ENCODE measurements around the gene GPR107. TPM values are rescaled to one million over a fixed set of nuclear protein-coding genes. Genes with fewer than 3 reads are reported as not detected.

The GPR107 gene
- total RNA-seq, 5 donors from 2014 or later (not counting 1 experiment from before 2014, with no cell fraction given), result 21.3 to 29.1 (median 22.1) TPM

- no peak for DNase-seq
- CTCF ChIA-PET, result interaction anchor here in 1 of 2 donors (0.6 kb wide), 2 partner anchors 35 to 157 kb away, joined by 3 to 4 read pairs; no protein-coding TSS in a partner anchor
These were observed 10.9 kb downstream of the GPR107 start for GRCh38 chr9:130064621-130065020.

GRCh38 chr9:130069048-130069447 is 15.3 kb downstream of the GPR107 start:
- Mint-ChIP-seq H3K36me3 (peaks cover 4% of the 10 kb centered on the region), H3K4me1 (peaks cover 21 to 39% (median 34%) of the 10 kb centered on the region in 3 donors), H3K27ac (peak overlapping the region in 1 of 2 donors; percentile 84), H3K9me3 (no peaks in the 10 kb centered on the region), H3K4me3 (no peak overlapping the region), H3K27me3 (no peaks in the 10 kb centered on the region)
- no peak for ATAC-seq (replicated peaks in 1 of 4)
- CTCF ChIA-PET, result interaction anchor here in 1 of 2 donors (0.6 kb wide), 1 partner anchor 156 kb away, joined by 3 read pairs; no protein-coding TSS in a partner anchor
- peaks cover 6 to 8% of the 10 kb centered on the region in 2 experiments for H3K4me1 ChIP-seq (ENCODE audit: control insufficient read depth in 1 of 2, extremely low read depth in 1 of 2, insufficient read depth in 2 of 2, low read length in 2 of 2)
- no peak for DNase-seq
- no peaks in the 10 kb centered on the region for H3K27me3 ChIP-seq (replicated peaks in 1 of 2; ENCODE audit: control insufficient read depth in 2 of 2, extremely low read depth in 1 of 2, insufficient read depth in 2 of 2, low read length in 1 of 2)
- no peak overlapping the region for H3K4me3 ChIP-seq (ENCODE audit: control insufficient read depth in 1 of 2, extremely low read depth in 1 of 2, low read length in 1 of 2)
- no peaks in the 10 kb centered on the region for H3K9me3 ChIP-seq
- H3K36me3 ChIP-seq (ENCODE audit: control insufficient read depth in 2 of 2, extremely low read depth in 1 of 2, insufficient read depth in 1 of 2, low read length in 1 of 2), result no peaks in the 10 kb centered on the region
- H3K27ac ChIP-seq (ENCODE audit: low read length), result no peak overlapping the region
- WGBS (ENCODE audit: insufficient coverage), result 100% methylated on average over 1 of the region's 1 CpG
- POLR2A ChIA-PET, result interaction anchor here in 1 of 2 donors (0.6 to 0.8 kb wide), 2 partner anchors 28 to 124 kb away, joined by 3 to 7 read pairs; no protein-coding TSS in a partner anchor

More at GRCh38 chr9:130064621-130065020, 10.9 kb downstream of the GPR107 start:
- Mint-ChIP-seq H3K36me3 (peaks cover 9% of the 10 kb centered on the region), H3K27me3 (no peaks in the 10 kb centered on the region), H3K4me1 (peaks cover 25 to 46% (median 39%) of the 10 kb centered on the region in 3 donors), H3K9me3 (no peaks in the 10 kb centered on the region), H3K4me3 (no peak overlapping the region), H3K27ac (no peak overlapping the region)
- Histone ChIP-seq H3K27ac (ENCODE audit: low read length) (no peak overlapping the region), H3K4me3 (ENCODE audit: control insufficient read depth in 1 of 2, extremely low read depth in 1 of 2, low read length in 1 of 2) (no peak overlapping the region), H3K4me1 (ENCODE audit: control insufficient read depth in 1 of 2, extremely low read depth in 1 of 2, insufficient read depth in 2 of 2, low read length in 2 of 2) (peaks cover 8 to 10% of the 10 kb centered on the region in 2 experiments), H3K27me3 (replicated peaks in 1 of 2; ENCODE audit: control insufficient read depth in 2 of 2, extremely low read depth in 1 of 2, insufficient read depth in 2 of 2, low read length in 1 of 2) (no peaks in the 10 kb centered on the region), H3K36me3 (ENCODE audit: control insufficient read depth in 2 of 2, extremely low read depth in 1 of 2, insufficient read depth in 1 of 2, low read length in 1 of 2) (no peaks in the 10 kb centered on the region), H3K9me3 (no peaks in the 10 kb centered on the region)
- POLR2A ChIA-PET, result no interaction called here
- 100% methylated on average over 3 of the region's 4 CpGs for WGBS (ENCODE audit: insufficient coverage)
- no peak for ATAC-seq (replicated peaks in 1 of 4)

GRCh38 chr9:130072515-130073235 is 19.0 kb downstream of the GPR107 start:
- peaks cover 4 to 8% of the 10 kb centered on the region in 2 experiments for H3K4me1 ChIP-seq (ENCODE audit: control insufficient read depth in 1 of 2, extremely low read depth in 1 of 2, insufficient read depth in 2 of 2, low read length in 2 of 2)
- Mint-ChIP-seq H3K4me3 (no peak overlapping the region), H3K27me3 (no peaks in the 10 kb centered on the region), H3K36me3 (peaks cover 9% of the 10 kb centered on the region), H3K4me1 (peaks cover 16 to 37% (median 31%) of the 10 kb centered on the region in 3 donors), H3K9me3 (no peaks in the 10 kb centered on the region), H3K27ac (no peak overlapping the region)
- no peaks in the 10 kb centered on the region for H3K27me3 ChIP-seq (replicated peaks in 1 of 2; ENCODE audit: control insufficient read depth in 2 of 2, extremely low read depth in 1 of 2, insufficient read depth in 2 of 2, low read length in 1 of 2)
- peaks cover 0 to 20% of the 10 kb centered on the region in 2 donors for H3K36me3 ChIP-seq (ENCODE audit: control insufficient read depth in 2 of 2, extremely low read depth in 1 of 2, insufficient read depth in 1 of 2, low read length in 1 of 2)
- ATAC-seq (replicated peaks in 1 of 4), result no peak
- DNase-seq, result no peak
- WGBS (ENCODE audit: insufficient coverage), result 89% methylated on average over 4 of the region's 9 CpGs
- H3K4me3 ChIP-seq (ENCODE audit: control insufficient read depth in 1 of 2, extremely low read depth in 1 of 2, low read length in 1 of 2), result no peak overlapping the region
- CTCF ChIA-PET, result interaction anchor here in 1 of 2 donors (0.6 kb wide), 1 partner anchor 161 kb away, joined by 12 read pairs; no protein-coding TSS in a partner anchor
- H3K27ac ChIP-seq (ENCODE audit: low read length), result no peak overlapping the region
- H3K9me3 ChIP-seq, result no peaks in the 10 kb centered on the region
- POLR2A ChIA-PET, result no interaction called here

- Mint-ChIP-seq H3K36me3 (peaks cover 14% of the 10 kb centered on the region), H3K4me1 (peaks cover 16 to 32% (median 31%) of the 10 kb centered on the region in 3 donors), H3K9me3 (no peaks in the 10 kb centered on the region), H3K4me3 (no peak overlapping the region), H3K27me3 (no peaks in the 10 kb centered on the region), H3K27ac (no peak overlapping the region)
- no CpG with 5 or more reads among the region's 2 CpGs for WGBS (ENCODE audit: insufficient coverage)
- ATAC-seq (replicated peaks in 1 of 4), result no peak
- DNase-seq, result no peak
- no peak overlapping the region for H3K27ac ChIP-seq (ENCODE audit: low read length)
- H3K4me3 ChIP-seq (ENCODE audit: control insufficient read depth in 1 of 2, extremely low read depth in 1 of 2, low read length in 1 of 2), result no peak overlapping the region
- CTCF ChIA-PET, result no interaction called here
- H3K9me3 ChIP-seq, result no peaks in the 10 kb centered on the region
- H3K4me1 ChIP-seq (ENCODE audit: control insufficient read depth in 1 of 2, extremely low read depth in 1 of 2, insufficient read depth in 2 of 2, low read length in 2 of 2), result peaks cover 4 to 6% of the 10 kb centered on the region in 2 experiments
- POLR2A ChIA-PET, result interaction anchor here in 1 of 2 donors (0.6 kb wide), 1 partner anchor 114 kb away, joined by 4 read pairs; no protein-coding TSS in a partner anchor
- H3K27me3 ChIP-seq (replicated peaks in 1 of 2; ENCODE audit: control insufficient read depth in 2 of 2, extremely low read depth in 1 of 2, insufficient read depth in 2 of 2, low read length in 1 of 2), result no peaks in the 10 kb centered on the region
- peaks cover 0 to 24% of the 10 kb centered on the region in 2 donors for H3K36me3 ChIP-seq (ENCODE audit: control insufficient read depth in 2 of 2, extremely low read depth in 1 of 2, insufficient read depth in 1 of 2, low read length in 1 of 2)
These were observed 19.7 kb downstream of the GPR107 start for GRCh38 chr9:130073373-130073772.

GRCh38 chr9:130078547-130078946 is 24.8 kb downstream of the GPR107 start:
- CTCF ChIA-PET, result no interaction called here
- ATAC-seq (replicated peaks in 1 of 4), result no peak
- H3K36me3 Mint-ChIP-seq, result peaks cover 42% of the 10 kb centered on the region

GRCh38 chr9:130084337-130084736 is 30.6 kb downstream of the GPR107 start:
- CTCF ChIA-PET, result no interaction called here

More at GRCh38 chr9:130078547-130078946, 24.8 kb downstream of the GPR107 start:
- DNase-seq, result no peak
- H3K4me1 ChIP-seq (ENCODE audit: control insufficient read depth in 1 of 2, extremely low read depth in 1 of 2, insufficient read depth in 2 of 2, low read length in 2 of 2), result no peaks in the 10 kb centered on the region
- H3K27ac ChIP-seq (ENCODE audit: low read length), result no peak overlapping the region
- Mint-ChIP-seq H3K27me3 (no peaks in the 10 kb centered on the region), H3K4me3 (no peak overlapping the region), H3K9me3 (no peaks in the 10 kb centered on the region), H3K4me1 (peaks cover 0 to 11% (median 10%) of the 10 kb centered on the region in 3 donors), H3K27ac (no peak overlapping the region)
- no peaks in the 10 kb centered on the region for H3K27me3 ChIP-seq (replicated peaks in 1 of 2; ENCODE audit: control insufficient read depth in 2 of 2, extremely low read depth in 1 of 2, insufficient read depth in 2 of 2, low read length in 1 of 2)
- no peak overlapping the region for H3K4me3 ChIP-seq (ENCODE audit: control insufficient read depth in 1 of 2, extremely low read depth in 1 of 2, low read length in 1 of 2)
- peaks cover 2 to 58% of the 10 kb centered on the region in 2 donors for H3K36me3 ChIP-seq (ENCODE audit: control insufficient read depth in 2 of 2, extremely low read depth in 1 of 2, insufficient read depth in 1 of 2, low read length in 1 of 2)
- WGBS (ENCODE audit: insufficient coverage), result 87% methylated on average over 3 of the region's 3 CpGs
- no peaks in the 10 kb centered on the region for H3K9me3 ChIP-seq
- POLR2A ChIA-PET, result interaction anchor here in 1 of 2 donors (0.5 kb wide), 1 partner anchor 185 kb away, joined by 4 read pairs; no protein-coding TSS in a partner anchor

More at GRCh38 chr9:130084337-130084736, 30.6 kb downstream of the GPR107 start:
- Mint-ChIP-seq H3K4me1 (no peaks in the 10 kb centered on the region), H3K4me3 (no peak overlapping the region), H3K36me3 (peaks cover 41% of the 10 kb centered on the region), H3K27me3 (no peaks in the 10 kb centered on the region), H3K27ac (no peak overlapping the region), H3K9me3 (no peaks in the 10 kb centered on the region)
- H3K4me1 ChIP-seq (ENCODE audit: control insufficient read depth in 1 of 2, extremely low read depth in 1 of 2, insufficient read depth in 2 of 2, low read length in 2 of 2), result no peaks in the 10 kb centered on the region
- peaks cover 8 to 54% of the 10 kb centered on the region in 2 donors for H3K36me3 ChIP-seq (ENCODE audit: control insufficient read depth in 2 of 2, extremely low read depth in 1 of 2, insufficient read depth in 1 of 2, low read length in 1 of 2)
- DNase-seq, result no peak
- no peaks in the 10 kb centered on the region for H3K27me3 ChIP-seq (replicated peaks in 1 of 2; ENCODE audit: control insufficient read depth in 2 of 2, extremely low read depth in 1 of 2, insufficient read depth in 2 of 2, low read length in 1 of 2)
- no peak overlapping the region for H3K27ac ChIP-seq (ENCODE audit: low read length)
- H3K9me3 ChIP-seq, result no peaks in the 10 kb centered on the region
- WGBS (ENCODE audit: insufficient coverage), result 100% methylated on average over 1 of the region's 7 CpGs
- ATAC-seq (replicated peaks in 1 of 4), result no peak
- POLR2A ChIA-PET, result no interaction called here
- no peak overlapping the region for H3K4me3 ChIP-seq (ENCODE audit: control insufficient read depth in 1 of 2, extremely low read depth in 1 of 2, low read length in 1 of 2)
